NAMALWA (cell line): ENCODE measurements around the gene GPAT3.
A peak's percentile ranks its signal among the peaks of the same experiment; 100 is the strongest.
"Not testable (repeated sequence)": the region's sequence is repeated elsewhere in the genome, so short reads cannot be mapped to it uniquely, and the experiment has no call there.

Source experiments
- DNase-seq: peaks from one replicate; pipeline ENCODE4 v3.0.0-alpha.2; 2015; ENCODE audit warnings: low spot score

Gene GPAT3

DNA sequence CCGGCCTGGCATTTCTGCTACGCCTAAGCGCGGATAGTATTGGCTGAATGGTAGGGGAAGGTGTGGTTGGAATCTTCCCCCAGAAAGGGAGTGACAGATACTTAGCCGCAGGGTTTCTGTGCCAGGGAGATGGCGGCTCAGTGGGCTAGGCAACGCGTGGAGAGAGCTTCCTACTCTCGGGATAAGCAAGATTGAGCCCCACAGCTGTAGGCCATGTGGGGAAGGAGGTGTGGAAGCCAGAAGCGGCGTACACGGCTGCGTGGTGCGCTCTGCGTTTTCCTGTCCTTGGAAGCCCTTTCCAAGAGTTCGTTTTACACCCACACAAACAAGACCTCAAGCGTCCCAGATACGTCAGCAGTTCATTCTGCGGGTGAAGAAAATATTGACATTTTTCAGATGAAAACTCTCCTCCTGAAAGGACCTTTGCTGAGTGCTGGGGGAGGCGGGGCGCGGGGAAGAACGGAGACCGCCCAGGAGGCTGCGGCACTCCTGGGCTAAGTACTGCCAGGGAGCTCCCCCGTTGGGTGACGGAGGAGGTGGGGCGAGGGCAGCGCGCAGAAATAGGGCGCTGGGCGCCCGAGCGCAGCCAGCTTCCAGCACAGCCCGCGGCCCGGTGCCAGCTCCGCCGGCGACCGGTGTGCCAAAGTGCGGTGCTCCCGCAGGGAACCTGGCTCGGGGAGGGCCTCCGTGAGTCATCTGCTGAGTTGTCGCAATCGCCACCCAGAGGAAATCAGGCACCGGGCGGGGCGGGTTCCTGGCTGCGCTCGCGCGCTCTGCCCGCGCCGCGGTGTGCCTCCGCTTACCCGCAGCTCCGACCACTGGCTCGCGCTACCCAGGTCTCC, at the start of gene GPAT3:
TSS of gene GPAT3 (plus strand) at position 589 of the 842 bp plus-strand sequence. CDS start 515 bp downstream, outside the sequence.
- no peak for DNase-seq

- no peak for DNase-seq
These were observed 49.3 kb upstream of the GPAT3 start for GRCh38 chr4:83486457-83487129.

- DNase-seq, result peak; percentile 17
These were observed 46.1 kb upstream of the GPAT3 start for GRCh38 chr4:83489711-83490326.

- DNase-seq, result peak; percentile 65
These were observed 44.9 kb upstream of the GPAT3 start for GRCh38 chr4:83490876-83491450.

- DNase-seq, result not testable (repeated sequence)
These were observed 39.6 kb upstream of the GPAT3 start for GRCh38 chr4:83496085-83496917.

DNA sequence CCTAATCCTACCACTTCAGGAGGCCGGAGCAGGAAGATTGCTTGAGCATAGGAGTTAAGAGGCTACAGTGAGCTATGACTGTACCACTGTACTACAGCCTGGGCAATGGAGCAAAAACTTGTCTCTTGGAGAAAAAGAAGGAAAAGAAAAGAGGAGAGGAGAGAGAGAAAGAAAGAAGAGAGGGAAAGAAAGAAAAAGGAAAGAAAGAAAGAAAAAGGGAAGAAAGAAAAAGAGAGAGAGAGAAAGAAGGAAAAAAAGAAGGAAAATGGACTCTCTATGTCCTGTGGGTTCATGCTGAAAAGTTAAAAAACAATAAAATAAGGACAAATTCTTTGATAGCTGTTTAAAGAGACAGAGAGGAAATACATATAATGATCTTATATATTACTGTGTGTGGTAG, 37.7 kb upstream of the GPAT3 start:
- DNase-seq, result no peak

GRCh38 chr4:83501671-83502070, 34.2 kb upstream of the GPAT3 start:
- not testable (repeated sequence) for DNase-seq

DNA sequence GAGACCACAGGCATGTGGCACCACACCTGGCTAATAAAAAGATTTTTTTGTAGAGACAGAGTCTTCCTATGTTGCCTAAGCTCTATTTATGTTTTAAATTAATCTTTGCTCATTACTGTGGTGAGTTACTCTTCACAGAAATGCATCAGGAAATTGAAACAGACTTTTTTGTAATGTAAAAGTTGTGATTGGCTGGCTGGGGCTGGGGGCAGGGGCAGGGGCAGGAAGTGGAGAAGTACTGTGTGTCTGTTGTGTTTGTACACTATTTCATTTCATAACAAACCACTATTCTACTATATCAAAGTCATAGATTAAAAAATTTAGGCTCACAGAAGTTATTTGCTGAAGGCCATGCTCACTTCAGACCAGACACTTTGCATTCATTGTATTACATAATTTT, 31.9 kb upstream of the GPAT3 start:
- DNase-seq, result no peak

GRCh38 chr4:83504503-83504902, 31.4 kb upstream of the GPAT3 start:
- DNase-seq, result no peak

GRCh38 chr4:83504996-83505395, 30.9 kb upstream of the GPAT3 start:
- no peak for DNase-seq

DNA sequence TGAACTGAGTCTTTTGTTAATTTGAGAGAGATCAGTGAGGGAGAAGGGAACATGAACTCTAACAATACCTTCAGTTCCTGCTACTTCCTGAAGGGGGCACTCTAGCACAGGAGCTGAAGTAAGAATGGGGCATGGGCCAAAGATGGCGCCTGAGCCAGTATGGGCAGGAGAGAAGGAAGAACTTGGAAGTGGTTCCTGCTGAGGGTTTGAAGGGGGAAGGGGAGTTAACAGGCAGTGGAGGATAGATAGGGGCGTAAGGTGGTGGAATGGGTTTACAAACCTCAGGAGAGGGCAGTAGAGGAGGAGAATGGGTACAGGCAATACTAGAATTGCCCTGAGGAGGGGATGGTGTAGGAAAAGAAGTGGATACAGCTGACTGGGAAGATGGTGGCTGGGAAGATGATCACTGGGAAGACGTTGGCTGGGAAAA, 26.7 kb upstream of the GPAT3 start:
- peak; percentile 67 for DNase-seq

DNA sequence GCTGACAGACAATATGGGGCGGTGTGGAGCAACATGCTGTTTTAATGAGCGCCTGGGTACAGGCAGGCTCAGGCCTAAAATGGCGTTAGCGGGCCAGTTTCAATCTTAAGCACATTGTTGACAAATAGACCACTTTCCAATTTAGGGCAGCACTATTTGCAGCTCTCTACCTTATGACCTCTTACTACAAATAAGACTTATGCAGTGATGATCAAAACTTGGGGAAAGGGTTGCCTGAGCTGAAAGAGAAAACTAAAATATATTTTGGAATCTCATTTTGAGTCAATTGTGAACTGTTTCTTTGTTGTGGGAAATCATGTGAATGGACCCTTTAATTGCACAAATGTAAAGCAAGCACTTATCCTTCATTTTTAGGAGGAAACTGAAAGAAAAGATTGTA, 25.5 kb upstream of the GPAT3 start:
- no peak for DNase-seq

- no peak for DNase-seq
These were observed 19.7 kb upstream of the GPAT3 start for GRCh38 chr4:83516042-83516772.

GRCh38 chr4:83522239-83522638, 13.7 kb upstream of the GPAT3 start:
- DNase-seq, result no peak

DNA sequence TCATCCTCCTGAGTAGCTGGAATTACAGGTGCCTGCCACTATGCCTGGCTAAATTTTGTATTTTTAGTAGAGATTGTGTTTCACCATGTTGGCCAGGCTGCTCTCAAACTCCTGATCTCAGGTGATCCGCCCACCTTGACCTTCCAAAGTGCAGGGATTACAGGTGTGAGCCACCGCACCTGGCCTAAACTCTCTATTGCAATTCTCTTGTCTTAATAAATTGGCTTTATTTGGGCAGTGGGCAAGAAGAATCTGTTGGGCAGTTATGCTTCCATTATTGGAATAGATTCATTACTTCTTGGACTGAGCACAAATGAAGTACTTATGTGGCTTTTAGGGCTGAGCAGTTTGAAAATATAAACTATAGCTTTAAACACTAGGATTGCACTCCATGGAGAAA, 8.2 kb upstream of the GPAT3 start:
- DNase-seq, result no peak

GRCh38 chr4:83536362-83537272, 709 bp downstream of the GPAT3 start:
- no peak for DNase-seq

GRCh38 chr4:83542225-83542624, 6.3 kb downstream of the GPAT3 start:
- DNase-seq, result no peak

- DNase-seq, result no peak
These were observed 10.9 kb downstream of the GPAT3 start for GRCh38 chr4:83546786-83547185.

- no peak for DNase-seq
These were observed 12.4 kb downstream of the GPAT3 start for GRCh38 chr4:83548151-83548905.
